HepG2 (cell line): ENCODE data around the gene HHIPL2. TPM values are rescaled to one million over a fixed set of nuclear protein-coding genes. Genes with fewer than 3 reads are reported as not detected.

Source experiments
- ARNTL ChIP-seq: sonication (generic); formaldehyde crosslinking; IDR thresholded peaks from 2 replicates; pipeline ENCODE4 v1.4.0; 2020; ENCODE audit warnings: mild to moderate bottlenecking, missing genetic modification reagents
- HMG20B ChIP-seq: conservative IDR thresholded peaks from 2 replicates; pipeline ENCODE4 v1.6.1; 2016; ENCODE audit warnings: missing genetic modification reagents, missing compliant biosample characterization
- HOXD1 ChIP-seq: sonication (generic); formaldehyde crosslinking; IDR thresholded peaks from 2 replicates; pipeline ENCODE4 v1.5.0; 2020; ENCODE audit warnings: missing genetic modification reagents
- MAF1 ChIP-seq: sonication (generic); formaldehyde crosslinking; IDR thresholded peaks from 2 replicates; pipeline ENCODE4 v1.5.0; 2020; ENCODE audit warnings: missing genetic modification reagents, borderline replicate concordance
- MLLT10 ChIP-seq: sonication (generic); formaldehyde crosslinking; IDR thresholded peaks from 2 replicates; pipeline ENCODE4 v1.4.0; 2020; ENCODE audit warnings: missing genetic modification reagents
- RAD21 ChIP-seq: fragments of 450-650 bp; formaldehyde crosslinking; IDR thresholded peaks from 2 replicates; pipeline ENCODE4 v1.5.0; 2020; ENCODE audit warnings: mild to moderate bottlenecking
- RAD51 ChIP-seq: fragments of 450-650 bp; IDR thresholded peaks from 2 replicates; pipeline ENCODE4 v1.6.1; 2016; ENCODE audit warnings: borderline replicate concordance
- SMARCC2 ChIP-seq: fragments of 450-650 bp; IDR thresholded peaks from 2 replicates; pipeline ENCODE4 v1.6.1; 2017; ENCODE audit warnings: antibody characterized with exemption, mild to moderate bottlenecking
- SRSF1 ChIP-seq: fragments of 200-400 bp; formaldehyde crosslinking; optimal IDR thresholded peaks from 2 replicates; pipeline ENCODE3; 2017; ENCODE audit warnings: mild to moderate bottlenecking, low read depth, low read length, moderate library complexity
- TSC22D2 ChIP-seq: sonication (generic); formaldehyde crosslinking; IDR thresholded peaks from 2 replicates; pipeline ENCODE4 v1.5.1; 2020; ENCODE audit warnings: missing genetic modification reagents, mild to moderate bottlenecking, borderline replicate concordance
- ZFP41 ChIP-seq: sonication (generic); formaldehyde crosslinking; IDR thresholded peaks from 2 replicates; pipeline ENCODE4 v1.4.0; 2020; ENCODE audit warnings: mild to moderate bottlenecking, missing genetic modification reagents, borderline replicate concordance
- ZNF282 ChIP-seq: fragments of 450-650 bp; IDR thresholded peaks from 2 replicates; pipeline ENCODE4 v1.6.1; 2018; ENCODE audit not compliant: partially characterized antibody
- ZNF292 ChIP-seq: sonication (generic); formaldehyde crosslinking; IDR thresholded peaks from 2 replicates; pipeline ENCODE4 v1.8.1; 2022; ENCODE audit warnings: mild to moderate bottlenecking, low read depth, missing genetic modification reagents, borderline replicate concordance
- ZNF350 ChIP-seq: sonication (generic); formaldehyde crosslinking; IDR thresholded peaks from 2 replicates; pipeline ENCODE4 v1.4.0; 2020; ENCODE audit warnings: mild to moderate bottlenecking, low read depth, missing genetic modification reagents, borderline replicate concordance
- ZNF530 ChIP-seq: sonication (generic); formaldehyde crosslinking; IDR thresholded peaks from 2 replicates; pipeline ENCODE4 v1.5.0; 2020; ENCODE audit warnings: low read depth, mild to moderate bottlenecking, missing genetic modification reagents
- polyA plus RNA-seq, 8 experiments: library from polyadenylated mRNA; depleted of rRNA in 3 of 8; stranded (reverse) in 7 of 8; unstranded in 1 of 8; fragments of >200 nt; fragmentation: Illumina TruSeq in 4 of 8; extraction: Trizol in 4 of 8; gene quantifications; 2 replicates each; pipeline versions ENCODE4 v1.2.1 to v1.2.3, GENCODE V29; 2011 to 2016; ENCODE audit warnings: low read depth in 4 of 8, missing spikeins in 1 of 8, mixed read lengths in 1 of 8; ENCODE audit not compliant: insufficient read depth in 1 of 8
- total RNA-seq, 5 experiments: library from RNA; depleted of rRNA; stranded (reverse); fragments of >200 nt; fragmentation: Illumina TruSeq; extraction: Trizol; gene quantifications; 2 replicates each; pipeline ENCODE4 v1.2.3, GENCODE V29; 2016; ENCODE audit warnings: low read depth in 1 of 5
- TF ChIP-seq, protein P1 (sequence below): sonication (generic); formaldehyde crosslinking; IDR thresholded peaks from 2 replicates; pipeline ENCODE4 v1.4.0; 2020; ENCODE audit warnings: missing genetic modification reagents
- TF ChIP-seq, protein P2 (sequence below): sonication (generic); formaldehyde crosslinking; IDR thresholded peaks from 2 replicates; pipeline ENCODE4 v1.8.1; 2022; ENCODE audit warnings: mild to moderate bottlenecking, missing genetic modification reagents
- TF ChIP-seq, protein P3 (sequence below): sonication (generic); formaldehyde crosslinking; IDR thresholded peaks from 2 replicates; pipeline ENCODE4 v1.4.0; 2020; ENCODE audit warnings: missing genetic modification reagents
- TF ChIP-seq, protein P4 (sequence below): sonication (generic); formaldehyde crosslinking; IDR thresholded peaks from 2 replicates; pipeline ENCODE4 v1.4.0; 2020; ENCODE audit warnings: missing genetic modification reagents

HHIPL2 gene
- total and polyA plus RNA-seq, 2 of the 13 experiments (the other 11 are each of a cell fraction or from before 2014, with no cell fraction given) = 0.53 to 1.3 TPM

DNA sequence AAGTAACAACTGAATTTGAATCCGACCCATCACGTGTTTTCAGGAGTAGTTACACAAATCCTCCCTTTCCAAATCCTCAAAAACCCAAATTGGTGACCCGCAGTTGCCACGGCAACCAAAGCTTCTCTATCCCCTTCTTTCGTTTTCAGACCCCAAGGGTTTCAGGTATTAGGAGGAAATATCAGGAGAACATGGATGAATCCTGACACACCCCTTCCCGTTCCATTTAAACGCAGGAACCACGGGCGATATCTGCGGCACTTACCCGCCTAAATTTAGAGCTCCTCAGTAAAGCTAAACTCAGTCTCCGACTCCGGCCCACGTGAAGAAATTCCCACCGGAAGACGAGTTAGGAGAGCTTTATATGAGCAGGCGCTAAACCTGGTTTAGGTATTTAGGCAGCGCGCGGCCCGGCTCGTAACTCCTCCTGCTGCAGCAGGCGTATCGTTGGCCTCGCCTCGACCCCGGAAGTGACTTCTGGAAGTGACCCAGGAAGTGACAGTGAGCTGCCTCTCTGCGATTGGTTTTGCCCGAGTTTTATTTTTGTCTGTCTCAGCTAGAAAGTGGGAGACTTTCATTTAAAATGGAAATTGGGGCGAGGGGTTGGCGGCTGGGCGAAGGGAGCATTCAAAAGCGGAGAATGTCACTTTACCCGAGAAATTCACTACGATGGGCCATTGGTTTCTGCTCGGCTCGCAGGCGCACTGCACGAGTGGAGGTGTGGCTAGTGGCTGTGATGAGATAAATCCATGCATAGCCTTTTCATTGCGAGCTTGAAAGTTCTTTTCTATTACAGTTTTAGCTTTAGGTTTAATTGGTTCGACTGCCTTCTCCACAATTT is 41.8 kb upstream of the HHIPL2 start, which contains the start of gene TAF1A (continued):
- TF ChIP-seq, protein P1, sequence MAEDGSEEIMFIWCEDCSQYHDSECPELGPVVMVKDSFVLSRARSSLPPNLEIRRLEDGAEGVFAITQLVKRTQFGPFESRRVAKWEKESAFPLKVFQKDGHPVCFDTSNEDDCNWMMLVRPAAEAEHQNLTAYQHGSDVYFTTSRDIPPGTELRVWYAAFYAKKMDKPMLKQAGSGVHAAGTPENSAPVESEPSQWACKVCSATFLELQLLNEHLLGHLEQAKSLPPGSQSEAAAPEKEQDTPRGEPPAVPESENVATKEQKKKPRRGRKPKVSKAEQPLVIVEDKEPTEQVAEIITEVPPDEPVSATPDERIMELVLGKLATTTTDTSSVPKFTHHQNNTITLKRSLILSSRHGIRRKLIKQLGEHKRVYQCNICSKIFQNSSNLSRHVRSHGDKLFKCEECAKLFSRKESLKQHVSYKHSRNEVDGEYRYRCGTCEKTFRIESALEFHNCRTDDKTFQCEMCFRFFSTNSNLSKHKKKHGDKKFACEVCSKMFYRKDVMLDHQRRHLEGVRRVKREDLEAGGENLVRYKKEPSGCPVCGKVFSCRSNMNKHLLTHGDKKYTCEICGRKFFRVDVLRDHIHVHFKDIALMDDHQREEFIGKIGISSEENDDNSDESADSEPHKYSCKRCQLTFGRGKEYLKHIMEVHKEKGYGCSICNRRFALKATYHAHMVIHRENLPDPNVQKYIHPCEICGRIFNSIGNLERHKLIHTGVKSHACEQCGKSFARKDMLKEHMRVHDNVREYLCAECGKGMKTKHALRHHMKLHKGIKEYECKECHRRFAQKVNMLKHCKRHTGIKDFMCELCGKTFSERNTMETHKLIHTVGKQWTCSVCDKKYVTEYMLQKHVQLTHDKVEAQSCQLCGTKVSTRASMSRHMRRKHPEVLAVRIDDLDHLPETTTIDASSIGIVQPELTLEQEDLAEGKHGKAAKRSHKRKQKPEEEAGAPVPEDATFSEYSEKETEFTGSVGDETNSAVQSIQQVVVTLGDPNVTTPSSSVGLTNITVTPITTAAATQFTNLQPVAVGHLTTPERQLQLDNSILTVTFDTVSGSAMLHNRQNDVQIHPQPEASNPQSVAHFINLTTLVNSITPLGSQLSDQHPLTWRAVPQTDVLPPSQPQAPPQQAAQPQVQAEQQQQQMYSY (CRISPR knock-in tag) = no peak
- TF ChIP-seq, protein P2, sequence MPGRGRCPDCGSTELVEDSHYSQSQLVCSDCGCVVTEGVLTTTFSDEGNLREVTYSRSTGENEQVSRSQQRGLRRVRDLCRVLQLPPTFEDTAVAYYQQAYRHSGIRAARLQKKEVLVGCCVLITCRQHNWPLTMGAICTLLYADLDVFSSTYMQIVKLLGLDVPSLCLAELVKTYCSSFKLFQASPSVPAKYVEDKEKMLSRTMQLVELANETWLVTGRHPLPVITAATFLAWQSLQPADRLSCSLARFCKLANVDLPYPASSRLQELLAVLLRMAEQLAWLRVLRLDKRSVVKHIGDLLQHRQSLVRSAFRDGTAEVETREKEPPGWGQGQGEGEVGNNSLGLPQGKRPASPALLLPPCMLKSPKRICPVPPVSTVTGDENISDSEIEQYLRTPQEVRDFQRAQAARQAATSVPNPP (CRISPR knock-in tag) = no peak
- TF ChIP-seq ZNF530 (CRISPR knock-in tag) (no peak), RAD51 (no peak), RAD21 (CRISPR knock-in tag) (peak; percentile 12; the same call in 1 of the 2 replicates), HMG20B (CRISPR knock-in tag) (no peak), SMARCC2 (no peak), ZFP41 (CRISPR knock-in tag) (no peak), ARNTL (no peak), SRSF1 (no peak), MLLT10 (no peak), ZNF282 (no peak), MAF1 (no peak), ZNF292 (CRISPR knock-in tag) (no peak), TSC22D2 (CRISPR knock-in tag) (no peak), ZNF350 (CRISPR knock-in tag) (peak; percentile 79; the same call in 1 of the 2 replicates), HOXD1 (CRISPR knock-in tag) (no peak)
- TF ChIP-seq, protein P3, sequence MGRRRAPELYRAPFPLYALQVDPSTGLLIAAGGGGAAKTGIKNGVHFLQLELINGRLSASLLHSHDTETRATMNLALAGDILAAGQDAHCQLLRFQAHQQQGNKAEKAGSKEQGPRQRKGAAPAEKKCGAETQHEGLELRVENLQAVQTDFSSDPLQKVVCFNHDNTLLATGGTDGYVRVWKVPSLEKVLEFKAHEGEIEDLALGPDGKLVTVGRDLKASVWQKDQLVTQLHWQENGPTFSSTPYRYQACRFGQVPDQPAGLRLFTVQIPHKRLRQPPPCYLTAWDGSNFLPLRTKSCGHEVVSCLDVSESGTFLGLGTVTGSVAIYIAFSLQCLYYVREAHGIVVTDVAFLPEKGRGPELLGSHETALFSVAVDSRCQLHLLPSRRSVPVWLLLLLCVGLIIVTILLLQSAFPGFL = no peak
- TF ChIP-seq, protein P4, sequence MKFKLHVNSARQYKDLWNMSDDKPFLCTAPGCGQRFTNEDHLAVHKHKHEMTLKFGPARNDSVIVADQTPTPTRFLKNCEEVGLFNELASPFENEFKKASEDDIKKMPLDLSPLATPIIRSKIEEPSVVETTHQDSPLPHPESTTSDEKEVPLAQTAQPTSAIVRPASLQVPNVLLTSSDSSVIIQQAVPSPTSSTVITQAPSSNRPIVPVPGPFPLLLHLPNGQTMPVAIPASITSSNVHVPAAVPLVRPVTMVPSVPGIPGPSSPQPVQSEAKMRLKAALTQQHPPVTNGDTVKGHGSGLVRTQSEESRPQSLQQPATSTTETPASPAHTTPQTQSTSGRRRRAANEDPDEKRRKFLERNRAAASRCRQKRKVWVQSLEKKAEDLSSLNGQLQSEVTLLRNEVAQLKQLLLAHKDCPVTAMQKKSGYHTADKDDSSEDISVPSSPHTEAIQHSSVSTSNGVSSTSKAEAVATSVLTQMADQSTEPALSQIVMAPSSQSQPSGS (CRISPR knock-in tag) = peak; percentile 41; the same call in 1 of the 2 replicates
